Stimulated activated naive B cell treated with anti-CD40 and anti-IgM and Interleukin-4, amounts not matched to agents 10 μg/mL and 1 μg/mL and 100 μg/mL, for 72 hours (primary cell): ENCODE results near the gene UBTD2.

Experiments
- ATAC-seq, 2 donors: fragments of 150-1000 bp; cut with Tn5 transposase; replicated peaks; 2 replicates each; pipeline ENCODE4 v1.10.0; 2021; ENCODE audit warnings: moderate library complexity in 1 of 2
- DNase-seq: peaks from one replicate; pipeline ENCODE4 v3.0.0; 2021
- H3K27ac Mint-ChIP-seq: one replicate; pipeline ENCODE4 v1.8.0; 2022; ENCODE audit warnings: mild to moderate bottlenecking, mixed read lengths
- H3K27me3 Mint-ChIP-seq, 2 donors: one replicate each; pipeline ENCODE4 v1.8.0; 2022; ENCODE audit warnings: mixed read lengths in 2 of 2
- H3K36me3 Mint-ChIP-seq, 2 donors: one replicate each; pipeline ENCODE4 v1.8.0; 2022; ENCODE audit warnings: mixed read lengths in 2 of 2, mild to moderate bottlenecking in 1 of 2
- H3K4me1 Mint-ChIP-seq, 2 donors: one replicate each; pipeline ENCODE4 v1.8.0; 2022; ENCODE audit warnings: mixed read lengths in 2 of 2, mild to moderate bottlenecking in 1 of 2
- H3K4me3 Mint-ChIP-seq, 2 donors: one replicate each; pipeline ENCODE4 v1.8.0; 2022; ENCODE audit warnings: mild to moderate bottlenecking in 2 of 2, mixed read lengths in 2 of 2, moderate library complexity in 1 of 2
- H3K9me3 Mint-ChIP-seq, 2 donors: one replicate each; pipeline ENCODE4 v1.8.0; 2022; ENCODE audit warnings: mixed read lengths in 2 of 2, mild to moderate bottlenecking in 1 of 2

Gene UBTD2

GRCh38 chr5:172171118-172171517 is 112.4 kb downstream of the UBTD2 start:
- peaks cover 37 to 50% of the 10 kb centered on the region in 2 donors for H3K36me3 Mint-ChIP-seq
- DNase-seq (no peak), ATAC-seq (no peak)
- no peak overlapping the region for H3K4me3 Mint-ChIP-seq
- peaks cover 60 to 99% of the 10 kb centered on the region in 2 donors for H3K4me1 Mint-ChIP-seq
- H3K9me3 Mint-ChIP-seq = no peaks in the 10 kb centered on the region
- H3K27me3 Mint-ChIP-seq = no peaks in the 10 kb centered on the region
- no peak overlapping the region for H3K27ac Mint-ChIP-seq

DNA sequence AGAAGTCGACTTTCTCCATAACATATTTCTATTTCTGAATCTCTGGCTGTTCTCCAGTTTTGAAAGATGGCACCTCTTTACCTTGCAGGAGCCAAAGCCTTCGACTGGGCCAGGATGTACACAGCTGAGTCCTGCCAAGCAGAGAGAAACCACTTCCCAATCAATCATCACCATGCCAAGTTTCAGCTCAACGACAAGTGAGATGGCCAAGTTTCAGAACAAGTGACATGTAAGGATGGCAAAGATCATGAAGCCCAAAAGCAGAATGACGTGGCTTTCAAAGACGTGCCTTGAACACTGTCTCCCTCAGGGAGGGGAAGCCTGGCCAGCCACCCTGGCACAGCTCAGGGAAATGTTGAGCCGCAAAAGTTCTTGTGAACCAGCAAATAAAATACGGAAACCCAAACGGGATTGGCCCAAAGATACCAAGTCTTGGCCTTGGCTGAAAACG is 113.3 kb downstream of the UBTD2 start:
- Mint-ChIP-seq H3K27ac (peak overlapping the region; percentile 75), H3K4me1 (peaks cover 55 to 99% of the 10 kb centered on the region in 2 donors), H3K27me3 (no peaks in the 10 kb centered on the region), H3K36me3 (peaks cover 37 to 51% of the 10 kb centered on the region in 2 donors), H3K9me3 (no peaks in the 10 kb centered on the region), H3K4me3 (peak overlapping the region in 1 of 2 donors; percentile 9)
- ATAC-seq (no peak), DNase-seq (no peak)

DNA sequence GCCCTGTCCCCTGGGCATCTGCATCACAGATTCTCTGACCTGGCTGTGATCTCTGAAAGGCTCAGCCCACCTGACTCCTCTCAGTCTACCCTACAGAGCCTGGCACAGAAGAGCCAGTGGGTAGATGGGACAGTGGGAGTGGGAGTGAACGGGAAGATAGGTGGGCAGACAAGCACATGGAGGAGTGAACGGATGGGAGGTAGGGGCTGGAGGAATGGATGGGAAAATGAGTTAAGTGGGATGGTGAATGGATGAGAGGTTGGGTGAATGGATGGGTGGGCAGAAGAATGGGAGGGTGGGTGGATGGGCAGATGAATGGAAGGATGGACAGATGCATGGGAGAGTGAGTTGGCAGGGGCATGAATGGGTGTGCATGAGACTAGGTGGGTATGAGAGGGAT is 114.3 kb downstream of the UBTD2 start:
- Mint-ChIP-seq H3K36me3 (peaks cover 37 to 47% of the 10 kb centered on the region in 2 donors), H3K4me3 (no peak overlapping the region), H3K27me3 (no peaks in the 10 kb centered on the region), H3K4me1 (peaks cover 51 to 97% of the 10 kb centered on the region in 2 donors), H3K27ac (peak overlapping the region; percentile 21), H3K9me3 (no peaks in the 10 kb centered on the region)
- ATAC-seq (no peak), DNase-seq (no peak)

- Mint-ChIP-seq H3K4me3 (no peak overlapping the region), H3K9me3 (no peaks in the 10 kb centered on the region), H3K4me1 (peaks cover 48 to 95% of the 10 kb centered on the region in 2 donors), H3K27me3 (no peaks in the 10 kb centered on the region), H3K36me3 (peaks cover 31 to 41% of the 10 kb centered on the region in 2 donors), H3K27ac (peak overlapping the region; percentile 37)
- ATAC-seq (no peak), DNase-seq (no peak)
These were observed 115.3 kb downstream of the UBTD2 start for GRCh38 chr5:172168311-172168710.

GRCh38 chr5:172167895-172168294 is 115.7 kb downstream of the UBTD2 start:
- peaks cover 29 to 40% of the 10 kb centered on the region in 2 donors for H3K36me3 Mint-ChIP-seq

DNA sequence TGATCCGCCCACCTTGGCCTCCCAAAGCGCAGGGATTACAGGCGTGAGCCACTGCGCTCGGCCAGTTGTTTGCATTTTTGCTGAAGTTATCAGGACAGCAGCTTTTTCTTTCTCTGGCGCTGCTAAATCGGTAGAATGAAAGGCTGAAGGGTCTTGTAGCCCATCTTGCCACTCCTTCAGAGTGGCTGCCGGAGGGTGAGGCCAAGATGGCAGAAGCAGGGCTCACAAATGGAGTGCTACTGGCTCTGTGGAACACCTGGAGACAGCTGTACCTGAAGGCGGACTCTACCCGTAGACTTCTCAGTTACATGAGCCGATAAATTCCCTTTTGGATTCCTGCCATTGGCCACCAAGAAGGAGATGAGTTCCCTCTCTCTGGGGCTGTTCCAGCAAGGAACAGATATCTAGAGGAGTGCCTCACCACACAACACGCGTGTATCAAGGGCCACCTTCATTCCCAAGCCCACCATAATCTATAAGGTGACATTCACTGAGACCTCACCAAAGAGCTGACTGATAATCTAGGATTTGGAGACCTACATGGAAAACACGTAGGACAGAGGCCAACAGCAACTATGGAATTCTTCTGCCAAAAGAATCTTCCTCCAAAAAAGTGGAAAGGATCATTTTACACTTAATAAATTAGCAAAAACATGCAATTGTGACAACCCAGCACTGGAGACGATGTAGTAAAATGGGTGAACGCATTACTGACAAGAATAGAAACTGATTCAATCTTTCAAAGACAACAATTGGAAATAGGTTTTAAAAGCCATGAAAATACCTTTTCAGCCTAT is 117.3 kb downstream of the UBTD2 start:
- H3K36me3 Mint-ChIP-seq = peaks cover 33 to 44% of the 10 kb centered on the region in 2 donors
- DNase-seq = no peak
- H3K4me1 Mint-ChIP-seq = peaks cover 47 to 92% of the 10 kb centered on the region in 2 donors
- ATAC-seq = no peak
- H3K27ac Mint-ChIP-seq = no peak overlapping the region
- no peaks in the 10 kb centered on the region for H3K27me3 Mint-ChIP-seq
- no peaks in the 10 kb centered on the region for H3K9me3 Mint-ChIP-seq
- no peak overlapping the region for H3K4me3 Mint-ChIP-seq

More at GRCh38 chr5:172167895-172168294, 115.7 kb downstream of the UBTD2 start:
- ATAC-seq (no peak), DNase-seq (no peak)
- H3K27ac Mint-ChIP-seq = peak overlapping the region; percentile 37
- no peak overlapping the region for H3K4me3 Mint-ChIP-seq
- peaks cover 46 to 95% of the 10 kb centered on the region in 2 donors for H3K4me1 Mint-ChIP-seq
- no peaks in the 10 kb centered on the region for H3K27me3 Mint-ChIP-seq
- no peaks in the 10 kb centered on the region for H3K9me3 Mint-ChIP-seq

DNA sequence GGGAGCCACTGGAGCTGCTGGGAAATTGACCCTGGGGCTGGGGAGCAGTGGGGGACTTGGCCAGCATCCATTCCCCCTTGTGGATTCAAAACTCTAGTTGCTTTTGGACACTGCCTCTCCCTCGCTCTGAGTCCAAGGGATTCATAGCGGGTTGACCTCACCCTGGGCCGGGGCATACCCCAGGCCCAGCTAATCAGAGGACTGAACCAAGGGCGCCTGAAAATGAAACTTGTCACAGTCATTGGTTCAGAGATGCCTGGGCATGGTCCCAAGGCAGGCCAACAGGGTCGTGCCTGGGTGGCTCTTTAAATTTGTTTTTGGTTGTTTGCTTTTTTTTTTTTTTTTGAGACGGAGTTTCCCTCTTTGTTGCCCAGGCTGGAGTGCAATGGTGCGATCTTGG is 118.1 kb downstream of the UBTD2 start:
- no peaks in the 10 kb centered on the region for H3K9me3 Mint-ChIP-seq
- H3K27ac Mint-ChIP-seq = peak overlapping the region; percentile 76
- H3K4me3 Mint-ChIP-seq = no peak overlapping the region
- H3K27me3 Mint-ChIP-seq = no peaks in the 10 kb centered on the region
- peaks cover 46 to 92% of the 10 kb centered on the region in 2 donors for H3K4me1 Mint-ChIP-seq
- DNase-seq (no peak), ATAC-seq (peak; percentile 52 to 72)
- peaks cover 34 to 42% of the 10 kb centered on the region in 2 donors for H3K36me3 Mint-ChIP-seq

GRCh38 chr5:172164769-172165212 is 118.8 kb downstream of the UBTD2 start:
- no peak for ATAC-seq
- no peaks in the 10 kb centered on the region for H3K27me3 Mint-ChIP-seq
- peaks cover 45 to 92% of the 10 kb centered on the region in 2 donors for H3K4me1 Mint-ChIP-seq
- H3K27ac Mint-ChIP-seq = peak overlapping the region; percentile 76
- peaks cover 30 to 41% of the 10 kb centered on the region in 2 donors for H3K36me3 Mint-ChIP-seq
- H3K9me3 Mint-ChIP-seq = no peaks in the 10 kb centered on the region
- no peak for DNase-seq
- no peak overlapping the region for H3K4me3 Mint-ChIP-seq

DNA sequence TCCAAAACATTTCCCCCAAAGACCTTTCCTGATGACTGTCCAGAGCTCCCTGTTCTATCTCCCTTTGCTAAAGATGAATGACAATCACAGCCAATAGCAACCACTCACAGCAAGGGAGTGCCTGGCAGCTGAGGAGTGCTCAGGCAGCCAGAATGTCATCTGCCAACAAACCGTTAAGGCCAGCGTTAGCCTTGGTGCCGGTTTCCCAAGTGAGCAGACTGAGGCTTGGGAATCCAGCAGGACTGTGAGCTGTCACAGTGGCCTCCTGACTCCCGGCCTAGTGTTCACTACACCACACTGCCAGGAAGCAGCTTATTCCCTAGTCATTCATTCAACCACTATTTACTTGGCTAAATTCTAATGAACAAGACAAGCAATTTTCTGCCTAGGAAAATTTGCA is 120.2 kb downstream of the UBTD2 start:
- DNase-seq = no peak
- no peak overlapping the region for H3K4me3 Mint-ChIP-seq
- no peak overlapping the region for H3K27ac Mint-ChIP-seq
- peaks cover 47 to 90% of the 10 kb centered on the region in 2 donors for H3K4me1 Mint-ChIP-seq
- peaks cover 34 to 39% of the 10 kb centered on the region in 2 donors for H3K36me3 Mint-ChIP-seq
- no peaks in the 10 kb centered on the region for H3K9me3 Mint-ChIP-seq
- no peak for ATAC-seq
- no peaks in the 10 kb centered on the region for H3K27me3 Mint-ChIP-seq

- Mint-ChIP-seq H3K36me3 (peaks cover 36 to 43% of the 10 kb centered on the region in 2 donors), H3K4me1 (peaks cover 45 to 88% of the 10 kb centered on the region in 2 donors), H3K27me3 (no peaks in the 10 kb centered on the region), H3K27ac (no peak overlapping the region), H3K4me3 (no peak overlapping the region), H3K9me3 (no peaks in the 10 kb centered on the region)
- ATAC-seq (no peak), DNase-seq (no peak)
These were observed 120.6 kb downstream of the UBTD2 start for GRCh38 chr5:172162987-172163343.

DNA sequence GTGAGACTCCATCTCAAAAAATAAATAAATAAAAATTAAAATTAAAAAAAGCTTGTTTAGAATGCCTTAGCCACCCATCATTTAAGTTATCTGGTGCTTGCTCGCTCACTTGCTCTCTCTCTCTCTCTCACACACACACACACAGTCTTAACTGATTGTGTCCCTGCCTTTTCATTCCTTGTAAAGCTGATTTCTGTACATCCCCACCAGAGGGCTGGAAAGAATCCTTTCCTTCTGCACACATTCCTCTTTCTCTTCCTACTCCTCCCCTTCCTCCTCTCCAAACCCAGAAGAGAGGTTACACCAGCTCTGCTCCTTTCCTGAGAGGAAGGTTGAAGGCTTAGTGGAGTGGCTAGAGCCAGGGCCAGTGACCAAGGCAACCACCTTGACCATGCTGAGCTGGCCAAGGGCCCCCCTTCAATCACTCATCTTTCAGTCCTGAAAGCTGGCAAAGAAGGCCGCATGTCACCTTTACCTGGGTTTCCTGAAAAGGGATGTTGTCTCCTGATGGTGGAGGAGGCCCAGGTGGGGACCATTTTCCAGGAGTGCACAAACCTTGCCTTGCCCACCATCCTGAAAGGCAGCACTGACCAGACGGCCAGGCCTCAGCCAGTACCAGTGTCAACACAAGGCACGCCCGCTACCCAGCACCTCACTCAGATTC is 121.1 kb downstream of the UBTD2 start:
- H3K4me3 Mint-ChIP-seq = no peak overlapping the region

GRCh38 chr5:172160506-172160905 is 123.1 kb downstream of the UBTD2 start:
- Mint-ChIP-seq H3K4me1 (peaks cover 53 to 81% of the 10 kb centered on the region in 2 donors), H3K27me3 (no peaks in the 10 kb centered on the region), H3K27ac (peak overlapping the region; percentile 67), H3K4me3 (no peak overlapping the region), H3K36me3 (peaks cover 43 to 49% of the 10 kb centered on the region in 2 donors), H3K9me3 (no peaks in the 10 kb centered on the region)
- ATAC-seq (no peak), DNase-seq (no peak)

More for the DNA sequence above, 121.1 kb downstream of the UBTD2 start:
- DNase-seq = no peak
- Mint-ChIP-seq H3K9me3 (no peaks in the 10 kb centered on the region), H3K27me3 (no peaks in the 10 kb centered on the region), H3K4me1 (peaks cover 44 to 82% of the 10 kb centered on the region in 2 donors), H3K27ac (peak overlapping the region; percentile 72), H3K36me3 (peaks cover 39 to 46% of the 10 kb centered on the region in 2 donors)
- ATAC-seq = no peak
